GM19463 (cell line): ENCODE measurements around the gene CMPK2.

Experiments used
- ATAC-seq: cut with Tn5 transposase; IDR thresholded peaks from one replicate; pipeline ENCODE4 v1.9.1; 2021; ENCODE audit warnings: mild to moderate bottlenecking, moderate library complexity; ENCODE audit not compliant: unreplicated experiment

The CMPK2 gene

DNA sequence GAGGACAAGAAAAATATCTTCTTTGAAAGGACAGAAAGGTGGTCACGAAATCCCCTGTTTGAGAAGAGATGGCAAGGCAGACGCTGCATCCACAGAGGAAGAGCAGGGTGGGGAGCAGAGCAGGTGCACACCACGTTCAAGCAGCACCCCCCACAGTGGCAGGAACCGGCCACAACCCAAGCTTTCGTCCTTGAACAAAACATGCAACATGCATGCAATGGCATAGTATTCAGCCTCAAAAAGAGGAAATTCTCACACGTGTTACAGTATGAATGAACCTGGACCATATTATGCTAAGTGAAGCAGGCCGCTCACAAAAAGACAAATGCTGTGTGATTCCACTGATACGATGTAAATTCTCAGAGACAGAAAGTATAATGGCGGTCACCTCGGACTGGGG, 51.4 kb downstream of the CMPK2 start:
- no peak for ATAC-seq

DNA sequence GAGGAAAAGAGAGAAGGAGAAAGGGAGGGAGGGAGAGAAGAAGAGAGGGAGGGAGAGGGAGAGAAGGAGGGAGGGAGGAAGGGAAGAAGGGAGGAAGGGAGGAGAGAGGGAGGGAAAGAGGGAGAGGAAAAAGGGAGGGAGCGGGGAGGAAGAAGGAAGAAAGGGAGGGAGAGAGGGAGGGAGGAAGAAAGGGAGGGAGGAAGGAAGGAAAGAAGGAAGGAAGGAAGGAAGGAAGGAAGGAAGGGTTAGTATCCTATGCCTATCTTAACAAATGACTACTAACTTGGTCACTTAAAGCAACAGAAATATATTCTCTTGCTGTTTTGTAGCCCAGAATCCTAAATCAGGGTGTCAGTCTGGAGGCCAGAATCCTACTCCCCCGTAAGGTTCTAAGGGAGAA, 52.1 kb downstream of the CMPK2 start:
- no peak for ATAC-seq

DNA sequence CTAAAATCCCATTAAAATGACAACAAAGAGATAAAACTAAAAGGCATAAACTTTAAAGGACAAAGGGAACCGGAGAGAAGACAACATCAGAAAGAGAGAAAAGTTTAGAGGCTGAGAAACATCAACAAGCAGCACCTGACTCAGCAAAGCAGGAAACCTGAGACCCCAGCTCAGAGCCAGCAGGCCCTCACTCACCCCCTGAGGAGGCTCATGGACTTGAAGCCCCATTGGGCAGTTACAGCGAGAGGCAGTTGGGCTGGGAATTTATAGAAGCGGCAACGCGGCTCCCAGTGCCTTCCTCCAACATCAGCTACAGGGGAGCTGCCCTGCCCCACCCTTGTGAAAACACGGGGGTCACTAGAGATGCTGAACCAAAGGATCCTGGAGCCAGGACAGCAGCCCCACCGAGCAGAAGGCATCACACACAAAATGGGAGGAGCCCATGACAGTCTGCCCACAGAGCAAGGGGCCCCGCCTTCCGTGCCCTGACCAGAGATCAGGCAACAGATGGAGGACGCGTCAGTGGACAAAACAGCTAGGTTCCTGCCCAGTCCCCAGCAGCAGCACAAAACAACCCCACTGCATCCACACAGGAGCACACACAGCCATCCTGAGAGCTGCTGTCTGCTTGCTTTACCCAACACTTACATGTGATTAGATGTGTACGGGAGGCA, 52.7 kb downstream of the CMPK2 start:
- no peak for ATAC-seq

DNA sequence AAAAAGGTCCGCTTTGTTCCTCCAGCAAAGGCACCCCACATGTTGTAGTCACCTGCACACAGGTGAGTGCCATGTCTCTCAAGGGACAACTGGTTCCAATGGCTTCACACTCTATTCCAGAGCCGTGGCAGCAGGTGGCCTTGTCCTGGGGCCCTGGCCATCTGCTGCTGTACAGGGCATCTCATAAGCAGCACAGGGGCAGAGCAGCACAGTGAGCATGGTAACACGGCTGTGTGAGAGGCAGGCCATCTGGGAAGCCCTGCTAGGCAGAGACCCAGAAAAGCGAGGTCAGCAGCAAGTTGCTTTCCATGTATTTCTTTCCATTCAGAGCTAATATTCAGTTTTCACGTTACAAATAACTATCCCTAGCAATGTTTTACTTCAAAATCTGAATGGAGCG, 54.7 kb downstream of the CMPK2 start:
- no peak for ATAC-seq

DNA sequence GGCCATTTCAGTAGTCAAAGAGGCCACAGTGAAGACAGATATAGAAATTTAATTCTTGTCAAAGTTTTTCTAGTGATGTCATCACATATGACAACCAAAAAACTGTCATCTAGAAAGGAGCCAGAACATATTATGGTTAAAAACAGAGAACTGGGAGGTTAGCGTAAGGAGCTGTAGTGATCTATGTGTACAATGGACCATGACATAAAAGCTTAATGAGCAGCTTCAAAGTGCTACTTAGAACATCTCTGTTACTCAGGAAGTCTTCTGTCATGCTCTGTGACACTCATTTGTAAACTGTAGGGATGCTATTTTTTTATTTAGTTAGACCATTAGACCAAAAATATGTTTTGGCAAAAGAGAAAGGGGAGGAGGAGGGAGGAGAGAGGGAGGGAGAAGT, 57.3 kb downstream of the CMPK2 start:
- no peak for ATAC-seq

DNA sequence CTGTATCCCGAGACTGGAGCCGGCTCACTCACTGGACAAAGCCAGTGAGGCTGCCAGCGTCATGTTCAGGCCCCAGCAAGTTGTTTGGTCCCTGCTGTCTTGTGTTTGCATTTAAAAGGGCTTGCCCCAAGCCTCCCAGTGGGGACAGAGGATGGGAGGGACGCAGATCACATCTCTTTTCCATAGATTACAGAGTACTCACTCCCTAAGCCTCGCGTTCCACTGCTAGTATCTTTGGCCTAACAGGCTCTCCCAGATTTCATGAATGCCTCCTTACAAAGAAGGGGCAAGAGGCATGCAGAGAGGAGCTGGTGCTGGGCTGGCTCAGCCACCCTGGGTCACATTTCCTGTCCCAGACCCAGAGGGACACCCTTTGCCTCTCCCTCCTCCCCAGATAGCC, 59.1 kb downstream of the CMPK2 start:
- ATAC-seq = no peak

DNA sequence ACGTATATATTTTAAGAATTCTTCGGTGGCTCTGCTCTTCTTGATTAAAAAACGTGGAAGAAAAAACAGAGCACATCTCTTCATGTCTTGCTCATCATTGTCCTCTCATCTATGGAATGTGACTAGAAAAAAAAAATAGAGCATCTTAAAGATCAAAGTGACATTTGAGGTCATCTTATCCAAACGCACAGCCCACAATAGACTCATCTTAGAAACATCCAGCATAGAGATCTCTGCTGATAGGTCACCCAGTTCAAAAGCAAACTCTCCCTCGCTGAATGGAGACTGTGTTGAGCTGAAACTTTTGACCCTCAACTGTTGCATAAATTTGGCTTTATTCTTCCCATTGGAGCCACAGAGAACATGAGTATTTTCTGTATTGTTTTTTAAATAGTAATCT, 65.2 kb downstream of the CMPK2 start:
- no peak for ATAC-seq
